Stimulated activated CD4-positive, alpha-beta T cell treated with anti-CD3 and anti-CD28 coated beads, Interleukin-2, amount 100 ng/mL, for 24 hours (primary cell): ENCODE data around the gene PBRM1.
"Not testable (repeated sequence)": the region's sequence is repeated elsewhere in the genome, so short reads cannot be mapped to it uniquely, and the experiment has no call there.

Source experiments
- DNase-seq, 2 donors: peaks; one replicate each; pipeline ENCODE4 v3.0.0-alpha.2; 2020

Gene PBRM1

DNA sequence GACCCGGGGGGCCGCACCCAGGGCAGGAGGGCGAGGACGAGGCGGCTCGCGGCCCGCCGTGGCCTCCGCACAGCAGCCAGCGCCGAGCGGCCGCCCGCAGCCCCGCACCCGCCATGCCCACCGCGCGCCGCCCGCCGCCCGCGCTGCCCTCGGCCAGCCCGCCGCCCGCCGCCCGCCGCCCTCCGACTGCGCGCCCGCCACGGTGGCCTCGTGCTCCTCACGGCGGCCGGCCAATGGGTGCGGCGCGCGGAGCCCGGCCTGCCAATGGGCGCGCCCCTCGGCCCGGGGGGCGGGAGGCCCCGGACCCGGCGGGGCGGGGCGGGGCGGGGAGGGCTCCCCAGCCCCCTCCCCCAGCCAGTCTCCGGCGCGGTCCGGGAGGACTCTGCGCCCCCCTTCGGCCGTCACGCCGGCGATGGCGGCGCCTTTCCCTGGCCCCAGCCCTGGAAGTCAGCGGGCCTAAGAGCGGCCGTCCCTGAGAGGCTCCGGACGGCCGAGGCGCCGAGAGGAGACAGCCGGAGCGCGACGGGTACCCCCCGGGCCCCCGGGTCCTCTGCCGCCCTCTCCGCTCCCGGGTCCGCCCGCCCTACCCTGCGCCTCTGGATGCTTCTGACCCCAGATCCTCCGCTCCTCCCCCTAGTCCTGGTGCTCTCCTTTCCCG is 152.0 kb downstream of the PBRM1 start, which contains the start of gene NT5DC2:
Gene NT5DC2, minus strand, starts transcription at position 235 of the 658 bp plus-strand sequence. Its CDS starts 120 bp downstream, at position 115.
- DNase-seq, result peak; percentile 65 to 78

DNA sequence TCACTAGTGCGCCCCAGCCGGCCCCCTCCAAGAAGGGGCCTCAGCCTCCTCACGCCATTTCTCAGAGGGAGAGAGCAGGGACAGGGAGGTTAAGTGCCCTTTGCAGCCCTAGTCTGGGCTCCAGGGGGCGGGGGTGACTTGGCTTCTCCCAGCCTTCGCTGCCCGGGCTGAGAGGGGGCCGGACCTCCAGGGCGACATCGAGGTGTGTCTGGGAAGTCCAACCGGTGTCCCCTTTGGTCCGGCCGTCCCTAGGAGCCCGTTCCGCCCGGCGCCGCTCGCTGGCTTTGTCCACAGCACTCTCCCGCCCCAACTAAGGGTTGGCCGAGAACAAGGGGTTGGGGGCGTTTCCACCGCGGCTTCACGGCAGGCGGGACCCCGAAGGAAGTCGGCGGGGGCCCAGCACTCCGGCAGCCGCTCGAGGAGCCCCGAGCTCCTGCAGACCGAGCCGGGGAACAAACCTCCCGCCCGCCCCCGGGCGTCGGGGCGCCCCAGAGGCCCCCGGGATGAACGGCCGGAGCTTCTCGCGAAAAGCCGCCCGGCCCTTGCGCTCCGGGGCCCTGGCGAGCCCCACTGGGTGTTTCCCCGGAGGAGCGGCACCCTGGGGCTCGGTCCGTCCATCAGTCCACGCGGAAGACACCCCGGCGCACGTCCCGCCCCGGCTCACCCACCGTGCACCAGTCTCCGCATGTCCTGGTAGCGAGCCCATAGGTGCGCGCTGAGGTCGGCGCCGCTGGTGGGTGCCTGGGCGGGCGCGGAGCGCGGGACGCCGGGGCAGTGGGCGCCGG is 152.7 kb downstream of the PBRM1 start:
- DNase-seq, result peak; percentile 33 to 45

DNA sequence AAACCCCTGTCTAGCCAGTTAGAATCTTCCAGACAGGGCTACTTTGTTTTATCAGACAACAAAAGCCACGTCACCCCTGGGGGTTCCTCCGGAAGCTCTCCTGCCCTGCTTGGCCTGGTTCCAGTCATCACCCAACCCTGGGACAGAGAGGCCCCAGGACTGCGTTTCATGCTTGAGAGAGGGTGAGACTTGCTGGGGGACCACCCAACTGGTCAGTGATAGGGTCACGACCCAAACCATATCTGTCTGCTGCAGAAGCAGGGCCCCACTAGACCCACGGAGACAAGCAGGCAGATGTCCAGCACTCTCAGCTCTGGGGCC is 153.2 kb downstream of the PBRM1 start:
- peak in 1 of 2 donors; percentile 30 for DNase-seq

DNA sequence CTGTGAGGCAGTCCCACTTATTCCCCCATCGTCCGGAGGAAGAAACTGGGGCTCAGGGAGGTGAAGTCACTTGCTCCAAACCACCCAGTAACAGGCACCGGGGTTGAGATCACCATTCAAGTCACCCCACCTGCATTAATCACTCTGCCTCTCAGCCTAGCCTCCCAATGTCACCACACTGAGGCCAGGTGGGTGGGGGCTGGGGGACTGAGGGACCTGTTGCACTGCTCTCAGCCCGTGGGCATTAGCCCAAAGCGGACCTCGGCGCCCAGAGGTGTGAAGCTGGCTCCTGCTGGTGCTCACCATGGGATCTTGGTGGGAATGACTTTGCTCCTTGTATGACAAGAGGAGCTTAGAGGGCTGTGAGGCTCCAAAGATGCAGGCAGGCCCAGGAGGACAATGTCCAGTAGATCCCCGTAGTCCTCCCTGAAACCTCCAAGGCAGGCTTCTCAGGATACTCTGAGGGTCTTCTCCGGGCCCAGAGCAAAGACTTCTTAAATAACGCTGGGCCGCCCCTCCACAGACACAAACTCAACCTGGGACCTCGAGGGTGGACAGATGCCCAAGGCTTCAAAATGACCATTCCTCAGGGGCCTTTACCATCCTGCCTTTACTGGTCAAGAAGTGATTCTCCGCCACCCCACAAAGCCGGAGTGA is 153.7 kb downstream of the PBRM1 start:
- DNase-seq, result peak in 1 of 2 donors; percentile 3

DNA sequence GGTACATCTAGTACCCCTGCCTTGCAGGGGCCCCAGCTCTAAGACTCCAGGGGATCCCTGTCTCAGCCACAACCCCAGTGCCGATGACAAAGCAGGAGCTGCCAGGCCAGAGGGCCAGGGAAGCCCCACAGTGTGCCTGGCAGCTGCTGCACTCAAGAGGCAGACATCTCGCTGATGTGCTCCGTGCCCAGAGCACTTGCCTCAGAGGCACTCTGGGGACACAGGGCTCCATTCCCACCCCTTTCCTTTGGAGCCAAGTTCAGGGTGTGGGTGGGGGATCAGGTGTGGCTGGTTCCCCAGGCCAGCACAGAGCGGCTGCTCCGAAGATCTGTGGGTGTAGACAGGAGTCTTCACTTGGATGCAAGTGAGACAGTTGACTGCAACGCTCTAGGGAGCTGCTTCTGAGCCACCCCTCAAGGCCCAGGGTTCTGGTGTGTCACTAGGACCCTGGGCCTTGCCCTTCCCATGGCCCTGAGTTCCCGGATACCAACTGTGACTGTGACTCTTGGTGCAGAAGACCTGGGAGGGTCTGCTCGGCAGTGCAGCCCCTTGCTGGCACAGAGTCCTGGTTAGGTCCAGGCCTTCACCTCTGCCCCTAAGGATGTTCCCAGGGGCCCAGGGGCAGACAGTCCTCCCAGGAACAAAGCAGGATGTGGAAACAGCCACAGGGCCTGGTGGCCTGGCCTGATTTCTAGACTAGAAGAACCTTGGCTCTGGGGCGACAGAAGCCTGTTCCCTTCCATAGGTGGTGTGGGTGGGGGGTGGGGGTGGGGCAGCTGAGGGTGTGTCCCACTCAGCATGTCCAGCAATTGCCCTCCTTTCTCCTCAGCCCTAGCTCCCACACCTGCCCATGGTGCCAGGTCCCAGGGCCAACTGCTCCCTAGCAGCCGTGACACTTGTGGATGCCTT is 154.5 kb downstream of the PBRM1 start:
- DNase-seq, result no peak

DNA sequence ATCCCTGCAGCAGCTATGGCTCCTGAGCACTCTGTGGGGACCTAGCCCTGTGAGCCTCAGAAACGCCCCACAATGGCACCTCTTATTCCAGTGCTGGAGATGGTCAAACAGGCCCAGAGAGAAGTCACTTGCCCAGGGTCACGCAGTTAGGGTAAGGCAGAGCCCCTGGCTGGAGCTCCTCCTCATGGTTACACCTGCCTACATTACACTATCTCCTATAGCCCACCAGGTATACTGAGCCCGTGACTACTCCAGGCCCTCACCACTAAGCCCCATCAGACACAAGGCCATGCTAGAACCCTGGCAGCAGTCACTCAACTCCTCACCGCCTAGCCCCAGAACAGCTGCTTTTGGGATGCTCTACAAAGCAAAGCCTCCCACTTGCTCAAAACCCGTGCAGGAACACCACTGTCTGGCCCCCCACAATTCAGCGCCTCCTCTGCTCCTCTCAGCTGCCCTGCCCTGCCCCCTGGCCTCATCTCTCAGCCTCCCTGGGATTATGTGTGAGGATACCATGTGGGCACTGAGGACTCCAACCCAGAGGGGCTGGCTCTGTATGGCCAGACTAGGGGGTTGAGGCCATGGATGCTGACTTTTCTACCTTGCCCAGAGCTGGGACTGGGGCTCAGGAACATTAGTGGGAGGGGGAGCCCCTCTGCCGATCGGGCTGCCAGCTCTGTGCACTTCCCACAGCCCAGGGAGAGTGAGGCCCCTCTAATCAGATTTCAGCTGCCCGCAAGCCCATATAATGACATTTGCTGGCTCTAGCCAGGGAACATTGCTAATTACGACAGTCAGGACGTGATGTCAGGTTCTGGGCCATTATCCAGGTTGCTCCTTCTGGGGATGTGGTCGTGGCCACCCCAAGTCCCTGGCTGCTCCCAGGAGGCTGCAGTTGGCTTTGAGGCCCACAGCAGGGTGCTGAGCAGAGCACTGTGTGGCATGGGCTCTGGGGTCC is 156.1 kb downstream of the PBRM1 start:
- no peak for DNase-seq

DNA sequence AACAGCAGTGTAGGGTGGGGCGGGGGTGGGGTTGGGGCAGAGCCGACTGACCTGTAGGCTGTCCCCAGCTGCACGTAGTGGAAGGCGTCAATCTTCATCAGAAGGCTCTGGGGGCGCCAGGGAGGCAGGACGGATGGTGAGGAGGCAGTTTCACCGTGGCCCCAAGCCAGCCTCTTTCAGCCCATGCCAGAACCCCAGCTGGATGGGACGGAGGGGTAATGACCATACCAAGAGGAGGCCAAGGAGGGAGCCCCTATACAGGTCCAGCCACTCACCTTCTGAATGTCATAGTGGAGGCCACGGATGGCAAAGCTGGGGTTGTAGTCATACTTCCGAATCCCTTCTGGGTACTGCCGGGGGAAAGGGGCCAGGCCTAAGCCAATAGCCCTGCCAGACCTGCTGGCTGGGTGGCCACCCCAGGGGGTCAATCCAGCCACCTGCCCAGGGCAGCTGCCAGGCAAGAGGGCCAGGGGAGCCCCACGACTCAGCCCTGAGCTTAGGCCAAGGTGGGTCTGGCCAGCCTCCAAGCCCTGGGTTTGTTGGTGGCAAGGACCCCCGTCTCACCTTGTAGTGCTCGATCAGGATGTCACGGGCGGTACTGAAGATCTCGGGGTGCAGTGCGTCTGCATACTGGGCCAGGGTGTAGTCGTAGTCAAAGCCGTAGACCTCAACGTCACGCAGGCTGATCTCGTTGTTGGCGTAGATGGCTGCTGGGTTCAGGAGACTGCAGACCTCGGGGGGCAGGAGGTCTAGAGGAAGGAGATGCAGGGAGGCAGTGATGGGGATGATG is 156.9 kb downstream of the PBRM1 start:
- no peak for DNase-seq

DNA sequence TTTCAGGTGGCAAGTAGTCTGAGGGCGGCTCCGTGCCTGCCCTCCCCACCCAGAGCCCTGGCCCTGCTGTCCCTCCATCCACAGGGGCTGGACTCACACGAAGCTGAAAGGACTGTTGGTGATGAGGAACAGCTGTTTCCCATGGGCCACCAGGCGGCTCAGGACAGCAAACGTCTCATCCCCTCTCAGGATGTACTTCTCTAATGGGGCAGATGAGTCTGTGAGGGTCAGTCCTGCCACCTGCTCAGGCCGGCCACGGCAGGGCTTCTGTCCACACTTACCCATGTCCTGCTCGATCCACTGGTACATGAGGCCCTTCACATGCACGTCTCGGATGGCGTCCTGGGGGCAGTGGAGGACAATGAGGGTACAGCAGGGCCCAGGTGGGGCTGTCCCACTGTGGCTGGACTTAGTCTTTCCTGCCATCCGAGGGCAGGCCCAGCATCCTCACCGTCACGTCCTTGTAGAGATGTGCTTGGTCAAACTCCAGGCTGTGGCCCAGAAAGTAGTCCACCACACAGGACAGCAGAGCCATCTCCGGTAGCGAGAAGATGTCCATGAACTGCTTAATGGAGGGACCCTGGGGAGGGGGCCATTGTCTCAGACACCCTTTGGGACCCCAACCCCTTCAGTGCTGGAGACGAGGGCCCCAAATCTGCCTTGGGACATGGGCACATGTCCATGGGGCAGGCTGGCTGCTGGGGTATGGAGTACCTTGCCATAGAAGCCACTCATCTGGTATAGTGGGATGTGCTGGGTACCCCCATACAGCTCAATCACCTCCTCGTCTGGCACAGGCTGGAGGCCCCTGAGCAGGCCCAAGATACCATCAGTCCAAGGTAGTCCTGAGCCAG is 157.8 kb downstream of the PBRM1 start:
- no peak for DNase-seq

DNA sequence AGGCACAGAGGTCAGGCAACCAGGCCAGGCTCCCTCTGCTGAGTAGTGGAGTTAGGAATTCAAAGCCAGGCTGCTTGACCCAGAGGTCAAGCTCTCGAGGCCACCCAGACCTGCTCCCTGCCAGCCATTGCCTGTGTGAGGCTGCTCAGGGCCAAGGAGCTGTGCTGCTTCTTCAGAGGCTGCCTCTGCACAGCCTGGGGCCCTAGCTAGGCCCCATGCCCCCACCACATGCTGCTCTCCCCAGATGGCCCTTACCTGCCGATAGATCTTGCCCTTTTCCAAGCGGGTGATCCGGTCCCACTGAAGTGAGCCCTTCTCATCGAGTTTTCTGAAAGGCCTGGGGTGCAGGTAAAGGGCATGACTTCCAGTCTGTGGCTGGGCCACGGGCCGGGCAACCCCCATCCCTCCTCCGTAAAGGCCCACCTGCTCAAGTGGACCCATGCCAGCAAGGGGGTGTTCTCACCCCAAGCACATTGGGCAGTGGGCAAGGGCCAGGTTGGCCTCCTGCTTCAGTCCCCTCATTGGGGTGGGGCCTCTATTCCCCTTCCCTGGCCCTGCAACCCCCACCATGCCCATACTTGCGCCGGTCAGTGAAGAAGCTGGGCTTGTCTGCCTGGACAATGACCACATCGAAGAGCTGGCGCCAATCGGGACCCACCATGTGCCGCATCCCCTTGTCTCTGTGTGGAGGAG is 158.5 kb downstream of the PBRM1 start:
- no peak for DNase-seq

DNA sequence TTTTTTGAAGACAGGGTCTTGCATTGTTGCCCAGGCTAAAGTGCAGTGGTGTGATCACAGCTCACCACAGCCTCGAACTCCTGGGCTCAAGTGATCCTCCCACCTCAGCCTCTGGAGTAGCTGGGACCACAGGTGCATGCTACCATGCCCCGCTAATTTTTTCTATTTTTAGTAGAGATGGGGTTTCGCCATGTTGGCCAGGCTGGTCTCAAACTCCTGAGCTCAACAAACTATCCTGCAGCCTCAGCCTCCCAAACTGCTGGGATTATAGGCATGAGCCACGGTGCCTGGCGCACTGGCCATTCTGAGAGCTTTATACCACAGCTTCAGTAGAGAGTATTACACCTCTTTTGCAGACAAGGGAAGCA is 159.1 kb downstream of the PBRM1 start:
- DNase-seq, result not testable (repeated sequence)

DNA sequence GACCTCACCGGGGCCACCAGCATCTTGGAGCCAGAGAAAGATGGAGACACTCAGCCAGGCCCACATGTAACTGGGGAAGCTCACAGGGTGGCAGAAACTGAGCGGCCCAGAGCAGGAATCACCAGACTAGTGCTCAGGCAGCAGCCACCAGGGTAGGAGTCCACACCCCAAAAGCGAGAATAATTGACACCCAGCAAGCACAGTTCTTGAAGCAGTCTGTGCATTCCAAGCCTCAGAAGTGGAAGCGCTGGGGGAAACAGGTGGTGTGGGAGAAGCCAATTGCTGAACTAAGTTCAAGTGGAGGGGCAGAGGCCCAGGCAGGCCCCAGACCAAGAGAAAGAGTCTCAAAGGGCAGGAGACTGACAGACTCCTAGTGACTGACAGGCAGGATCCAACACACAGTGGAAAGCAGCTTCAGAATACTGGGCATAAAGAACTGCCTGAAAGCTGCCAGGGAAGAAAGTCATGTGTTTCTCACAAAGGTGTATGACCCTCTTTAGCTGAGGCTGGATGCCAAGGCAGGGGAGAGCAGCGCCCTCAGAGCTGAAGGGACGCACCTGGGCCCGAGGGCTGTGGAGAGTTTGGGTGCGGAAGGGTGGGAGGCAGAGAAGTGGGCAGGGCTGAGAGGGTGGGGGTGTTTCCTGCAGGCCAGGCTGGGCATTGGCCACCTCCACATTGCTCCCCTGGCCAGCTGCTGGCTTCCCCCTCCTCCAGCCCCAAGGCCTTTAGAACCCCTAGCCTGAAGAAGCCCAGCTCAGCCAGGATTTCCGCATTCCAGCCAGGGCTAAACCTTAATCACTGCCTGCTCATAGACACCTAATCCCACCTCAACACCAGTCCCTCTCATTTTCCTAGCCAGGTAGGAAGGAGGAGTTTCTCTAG is 159.8 kb downstream of the PBRM1 start:
- no peak for DNase-seq

DNA sequence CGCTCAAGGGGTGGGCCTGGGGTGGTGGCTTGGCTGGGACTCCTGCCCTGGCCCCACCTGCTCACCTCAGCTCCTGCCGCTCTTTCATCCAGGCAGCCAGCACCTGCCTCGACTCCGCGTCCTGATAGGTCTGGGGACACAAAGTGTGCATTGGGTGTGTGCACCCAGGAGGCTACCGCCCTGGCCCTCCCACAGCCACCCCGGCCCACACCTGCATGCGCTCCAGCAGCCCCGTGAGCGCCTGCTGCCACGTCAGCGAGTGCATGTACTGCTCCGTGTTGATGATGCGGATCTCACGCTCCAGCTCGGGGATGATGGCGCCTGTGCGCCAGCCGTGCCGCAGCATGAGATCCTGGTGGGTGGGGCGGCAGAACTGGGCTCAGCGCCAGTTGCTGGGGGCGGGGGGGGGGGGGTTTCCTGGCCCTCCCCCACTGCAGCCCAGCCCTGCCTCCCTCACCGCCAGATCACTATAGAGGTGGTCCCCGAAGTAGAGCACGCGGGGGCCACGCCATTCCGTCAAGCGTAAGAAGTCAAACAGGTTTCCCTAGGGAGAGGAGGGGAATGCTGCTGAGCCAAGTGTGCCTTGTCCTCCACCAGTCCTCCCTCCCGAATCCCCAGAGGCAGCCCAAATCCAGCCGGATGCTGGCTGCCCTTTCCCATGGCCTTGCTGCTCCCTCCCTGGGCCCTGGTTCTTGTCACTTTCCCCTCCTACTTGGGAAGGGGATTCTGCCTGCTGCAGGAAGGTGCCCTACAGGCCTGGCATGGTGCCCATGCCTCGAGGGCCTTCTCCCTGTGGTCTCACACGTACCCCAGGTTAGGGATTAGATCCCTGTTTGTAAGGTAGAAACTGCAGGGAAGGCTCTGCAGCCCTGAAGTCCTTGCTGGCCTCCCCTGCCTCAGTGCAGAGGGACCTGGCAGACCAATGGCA is 160.7 kb downstream of the PBRM1 start:
- no peak for DNase-seq

DNA sequence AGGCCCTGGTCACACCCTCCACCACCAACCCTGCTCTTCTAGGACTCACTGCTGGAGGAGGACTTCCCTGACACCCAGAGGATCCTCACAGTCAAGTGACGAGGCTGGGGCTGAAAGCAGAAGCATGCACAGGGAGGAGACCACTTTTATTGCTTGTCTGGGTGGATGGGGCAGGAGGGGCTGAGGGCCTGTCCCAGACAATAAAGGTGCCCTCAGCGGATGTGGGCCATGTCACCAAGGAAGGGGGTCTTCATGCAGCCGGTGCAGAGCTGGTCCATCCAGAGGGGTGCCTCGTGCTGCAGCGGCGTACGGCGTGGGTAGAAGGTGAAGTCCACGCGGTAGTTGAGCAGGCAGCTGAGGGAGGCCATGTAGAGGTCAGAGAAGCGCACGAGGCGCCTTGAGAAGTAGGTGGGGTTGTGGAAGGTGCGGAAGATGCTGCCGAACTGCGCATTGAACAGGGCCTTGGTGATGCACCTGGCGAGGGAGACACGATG is 161.4 kb downstream of the PBRM1 start:
- DNase-seq, result no peak

DNA sequence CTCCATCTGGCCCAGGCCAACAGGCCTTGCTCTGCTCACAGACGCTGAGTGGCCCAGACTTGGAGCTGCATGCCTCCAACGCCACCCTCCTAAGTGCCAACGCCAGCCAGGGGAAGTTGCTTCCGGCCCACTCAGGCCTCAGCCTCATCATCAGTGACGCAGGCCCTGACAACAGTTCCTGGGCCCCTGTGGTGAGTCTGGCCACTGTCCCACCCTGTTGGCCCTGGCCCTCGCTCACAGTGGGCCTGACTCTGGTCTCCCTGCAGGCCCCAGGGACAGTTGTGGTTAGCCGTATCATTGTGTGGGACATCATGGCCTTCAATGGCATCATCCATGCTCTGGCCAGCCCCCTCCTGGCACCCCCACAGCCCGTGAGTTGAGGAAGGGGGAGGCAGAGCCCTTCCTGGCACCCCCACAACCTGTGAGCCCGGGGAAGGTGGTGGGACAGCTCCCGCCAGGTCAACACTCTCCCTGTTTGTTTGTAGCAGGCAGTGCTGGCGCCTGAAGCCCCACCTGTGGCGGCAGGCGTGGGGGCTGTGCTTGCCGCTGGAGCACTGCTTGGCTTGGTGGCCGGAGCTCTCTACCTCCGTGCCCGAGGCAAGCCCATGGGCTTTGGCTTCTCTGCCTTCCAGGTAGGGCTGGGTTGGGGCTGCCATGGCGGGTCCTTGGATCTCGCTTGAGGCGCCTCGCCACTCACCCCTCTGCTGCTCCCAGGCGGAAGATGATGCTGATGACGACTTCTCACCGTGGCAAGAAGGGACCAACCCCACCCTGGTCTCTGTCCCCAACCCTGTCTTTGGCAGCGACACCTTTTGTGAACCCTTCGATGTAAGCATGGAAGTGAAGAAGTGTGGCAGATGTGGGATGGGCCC is 162.1 kb downstream of the PBRM1 start:
- DNase-seq, result no peak

DNA sequence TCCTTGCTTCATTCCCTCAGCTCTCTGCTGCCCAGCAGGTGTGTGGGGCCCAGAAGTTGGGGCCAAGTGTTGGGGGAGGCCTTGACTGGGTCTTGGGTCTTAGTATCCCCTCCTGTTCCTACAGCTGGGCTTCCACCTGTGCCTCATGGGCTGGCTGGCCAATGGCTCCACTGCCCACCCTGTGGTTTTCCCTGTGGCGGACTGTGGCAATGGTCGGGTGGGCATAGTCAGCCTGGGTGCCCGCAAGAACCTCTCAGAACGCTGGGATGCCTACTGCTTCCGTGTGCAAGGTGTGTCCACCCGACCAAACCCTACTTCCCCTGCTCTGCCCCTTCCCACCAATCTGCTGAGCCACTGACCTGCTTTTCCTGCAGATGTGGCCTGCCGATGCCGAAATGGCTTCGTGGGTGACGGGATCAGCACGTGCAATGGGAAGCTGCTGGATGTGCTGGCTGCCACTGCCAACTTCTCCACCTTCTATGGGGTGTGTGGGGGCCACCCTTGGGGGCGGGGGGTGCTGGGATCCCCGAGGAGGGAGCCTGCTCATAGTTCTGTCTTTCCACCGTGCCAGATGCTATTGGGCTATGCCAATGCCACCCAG is 163.0 kb downstream of the PBRM1 start:
- DNase-seq, result no peak
